ENCODE measurements around the gene RBM47. TPM values are rescaled to one million over a fixed set of nuclear protein-coding genes. Genes with fewer than 3 reads are reported as not detected.
A peak's percentile ranks its signal among the peaks of the same experiment; 100 is the strongest.

Gene RBM47
- total RNA-seq, 1 donor from 2014 or later = 0.37 TPM

DNA sequence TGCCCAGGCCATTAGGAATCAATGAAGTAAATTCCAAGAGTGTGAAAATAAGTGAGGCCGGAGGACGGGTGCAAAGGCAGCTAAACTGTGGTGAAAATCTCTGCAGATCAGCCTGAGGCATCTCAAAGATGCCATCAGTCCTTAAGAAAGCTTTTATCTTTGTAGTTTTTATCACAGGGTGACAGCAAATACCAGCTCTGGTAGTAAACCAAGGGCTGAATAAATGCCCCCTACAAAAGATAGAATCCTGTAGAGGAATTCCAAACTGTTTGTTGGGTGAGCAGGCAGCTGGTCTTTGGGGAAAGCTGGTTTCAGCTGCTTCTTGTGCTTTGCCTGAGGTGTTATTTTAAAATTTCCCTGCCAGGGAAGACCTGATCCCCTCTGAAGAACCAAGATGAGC, 21.6 kb upstream of the RBM47 start:
- no peak for DNase-seq (ENCODE audit: low read depth, low spot score)
- Mint-ChIP-seq H3K27me3 (ENCODE audit: low read depth) (no peaks in the 10 kb centered on the region), H3K27ac (ENCODE audit: unreplicated experiment) (peak overlapping the region; percentile 27), H3K4me1 (no peaks in the 10 kb centered on the region), H3K9me3 (no peaks in the 10 kb centered on the region), H3K36me3 (ENCODE audit: low read depth) (no peaks in the 10 kb centered on the region), H3K4me3 (no peak overlapping the region)
- TF ChIP-seq, protein P1, sequence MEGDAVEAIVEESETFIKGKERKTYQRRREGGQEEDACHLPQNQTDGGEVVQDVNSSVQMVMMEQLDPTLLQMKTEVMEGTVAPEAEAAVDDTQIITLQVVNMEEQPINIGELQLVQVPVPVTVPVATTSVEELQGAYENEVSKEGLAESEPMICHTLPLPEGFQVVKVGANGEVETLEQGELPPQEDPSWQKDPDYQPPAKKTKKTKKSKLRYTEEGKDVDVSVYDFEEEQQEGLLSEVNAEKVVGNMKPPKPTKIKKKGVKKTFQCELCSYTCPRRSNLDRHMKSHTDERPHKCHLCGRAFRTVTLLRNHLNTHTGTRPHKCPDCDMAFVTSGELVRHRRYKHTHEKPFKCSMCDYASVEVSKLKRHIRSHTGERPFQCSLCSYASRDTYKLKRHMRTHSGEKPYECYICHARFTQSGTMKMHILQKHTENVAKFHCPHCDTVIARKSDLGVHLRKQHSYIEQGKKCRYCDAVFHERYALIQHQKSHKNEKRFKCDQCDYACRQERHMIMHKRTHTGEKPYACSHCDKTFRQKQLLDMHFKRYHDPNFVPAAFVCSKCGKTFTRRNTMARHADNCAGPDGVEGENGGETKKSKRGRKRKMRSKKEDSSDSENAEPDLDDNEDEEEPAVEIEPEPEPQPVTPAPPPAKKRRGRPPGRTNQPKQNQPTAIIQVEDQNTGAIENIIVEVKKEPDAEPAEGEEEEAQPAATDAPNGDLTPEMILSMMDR (conservative IDR thresholded peaks at IDR 0.05) = no peak

DNA sequence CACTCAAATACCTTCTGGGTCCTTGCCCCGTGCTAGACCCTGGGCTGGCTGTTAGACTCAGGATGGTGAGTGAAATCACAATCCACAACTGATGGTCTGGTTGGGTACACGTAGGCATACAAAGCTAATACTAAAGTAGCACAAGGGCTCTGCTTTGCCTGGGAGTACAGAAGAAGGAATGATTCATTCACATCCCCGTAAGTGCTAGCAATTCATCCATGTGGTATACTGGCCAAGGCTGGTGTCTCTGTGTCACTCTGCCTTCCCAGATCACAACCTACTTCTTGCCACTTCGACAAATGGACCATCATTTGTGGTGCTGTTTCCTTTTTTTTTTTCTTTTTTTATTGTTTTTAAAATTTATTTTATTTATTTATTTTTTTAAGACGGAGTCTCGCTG, 19.7 kb upstream of the RBM47 start:
- no peak overlapping the region for H3K27ac Mint-ChIP-seq (ENCODE audit: unreplicated experiment)
- TF ChIP-seq, protein P1 (conservative IDR thresholded peaks at IDR 0.05) = no peak
- H3K4me1 Mint-ChIP-seq = no peaks in the 10 kb centered on the region
- no peak for DNase-seq (ENCODE audit: low read depth, low spot score)
- H3K27me3 Mint-ChIP-seq (ENCODE audit: low read depth) = no peaks in the 10 kb centered on the region
- H3K36me3 Mint-ChIP-seq (ENCODE audit: low read depth) = no peaks in the 10 kb centered on the region
- no peak overlapping the region for H3K4me3 Mint-ChIP-seq
- H3K9me3 Mint-ChIP-seq = no peaks in the 10 kb centered on the region

DNA sequence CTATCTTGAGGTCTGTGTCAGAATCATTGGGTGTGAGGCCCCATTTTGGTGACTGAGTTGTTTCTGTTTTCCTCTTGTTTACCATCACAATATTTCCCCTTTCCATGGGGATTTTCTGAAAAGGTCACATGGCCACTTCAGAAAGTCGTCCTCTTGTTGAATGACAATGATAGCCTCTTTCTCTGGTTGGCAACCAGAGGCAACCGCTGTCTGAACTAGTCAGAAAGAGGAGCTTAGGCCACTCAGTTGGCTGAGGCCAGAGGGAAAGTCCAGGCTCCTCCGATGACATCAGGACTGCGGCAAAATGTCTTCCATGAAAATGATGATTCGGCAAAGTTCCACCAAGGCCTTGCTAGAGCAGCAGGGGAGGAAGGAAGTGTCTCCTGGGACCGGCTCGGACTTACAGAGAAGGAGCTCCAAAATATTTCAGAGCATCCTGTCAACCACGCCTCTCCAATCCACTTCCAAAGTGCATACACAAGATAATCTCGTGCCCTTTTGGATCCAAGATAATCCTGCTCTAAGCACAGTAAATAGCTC, 19.1 kb upstream of the RBM47 start:
- H3K9me3 Mint-ChIP-seq = no peaks in the 10 kb centered on the region
- H3K4me3 Mint-ChIP-seq = no peak overlapping the region
- H3K4me1 Mint-ChIP-seq = no peaks in the 10 kb centered on the region
- DNase-seq (ENCODE audit: low read depth, low spot score) = no peak
- no peaks in the 10 kb centered on the region for H3K36me3 Mint-ChIP-seq (ENCODE audit: low read depth)
- no peak overlapping the region for H3K27ac Mint-ChIP-seq (ENCODE audit: unreplicated experiment)
- H3K27me3 Mint-ChIP-seq (ENCODE audit: low read depth) = no peaks in the 10 kb centered on the region
- TF ChIP-seq, protein P1 (conservative IDR thresholded peaks at IDR 0.05) = no peak

DNA sequence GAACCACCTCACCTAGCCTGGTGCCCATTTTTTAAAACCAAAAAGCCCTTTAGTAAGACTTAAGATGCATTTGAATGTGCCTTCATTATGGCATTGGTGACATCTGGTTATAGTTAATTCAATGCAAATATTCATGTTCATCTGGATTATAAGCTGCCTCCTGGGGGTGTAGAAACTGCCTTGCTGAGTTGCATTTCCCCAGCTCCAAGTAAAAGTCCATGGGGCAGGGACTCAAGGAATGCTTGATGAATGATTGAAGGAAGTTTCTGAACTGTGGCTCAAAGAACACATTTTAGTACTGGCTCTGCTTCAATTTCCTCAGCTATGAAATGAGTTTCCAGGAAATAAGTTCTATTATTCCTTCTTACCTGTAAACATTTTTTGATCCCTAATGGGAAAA, 18.5 kb upstream of the RBM47 start:
- TF ChIP-seq, protein P1 (conservative IDR thresholded peaks at IDR 0.05) = no peak
- H3K9me3 Mint-ChIP-seq = no peaks in the 10 kb centered on the region
- H3K4me1 Mint-ChIP-seq = no peaks in the 10 kb centered on the region
- H3K27me3 Mint-ChIP-seq (ENCODE audit: low read depth) = no peaks in the 10 kb centered on the region
- no peak for DNase-seq (ENCODE audit: low read depth, low spot score)
- no peaks in the 10 kb centered on the region for H3K36me3 Mint-ChIP-seq (ENCODE audit: low read depth)
- no peak overlapping the region for H3K27ac Mint-ChIP-seq (ENCODE audit: unreplicated experiment)
- H3K4me3 Mint-ChIP-seq = no peak overlapping the region

DNA sequence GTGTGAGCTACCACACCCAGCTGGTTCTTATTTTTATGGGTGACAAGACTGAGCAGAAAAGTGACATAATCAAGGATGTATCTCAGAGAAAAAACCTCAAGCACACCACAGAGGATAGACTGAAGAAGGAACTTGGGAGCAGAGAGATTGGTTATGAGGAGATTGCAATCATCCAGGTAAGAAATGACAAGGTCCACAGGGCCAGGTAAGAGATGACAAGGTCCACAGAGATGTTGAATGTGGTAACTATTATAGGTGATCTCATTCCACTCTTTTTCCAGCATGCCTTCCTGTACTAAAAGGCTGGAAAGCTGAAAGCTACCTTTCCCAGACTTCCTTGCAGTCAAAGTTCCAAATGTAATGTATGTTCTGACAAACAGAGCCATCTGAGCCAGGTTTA, 15.9 kb upstream of the RBM47 start:
- DNase-seq (ENCODE audit: low read depth, low spot score) = no peak
- no peak overlapping the region for H3K27ac Mint-ChIP-seq (ENCODE audit: unreplicated experiment)
- H3K36me3 Mint-ChIP-seq (ENCODE audit: low read depth) = no peaks in the 10 kb centered on the region
- H3K4me1 Mint-ChIP-seq = no peaks in the 10 kb centered on the region
- H3K9me3 Mint-ChIP-seq = no peaks in the 10 kb centered on the region
- no peak overlapping the region for H3K4me3 Mint-ChIP-seq
- TF ChIP-seq, protein P1 (conservative IDR thresholded peaks at IDR 0.05) = no peak
- no peaks in the 10 kb centered on the region for H3K27me3 Mint-ChIP-seq (ENCODE audit: low read depth)

DNA sequence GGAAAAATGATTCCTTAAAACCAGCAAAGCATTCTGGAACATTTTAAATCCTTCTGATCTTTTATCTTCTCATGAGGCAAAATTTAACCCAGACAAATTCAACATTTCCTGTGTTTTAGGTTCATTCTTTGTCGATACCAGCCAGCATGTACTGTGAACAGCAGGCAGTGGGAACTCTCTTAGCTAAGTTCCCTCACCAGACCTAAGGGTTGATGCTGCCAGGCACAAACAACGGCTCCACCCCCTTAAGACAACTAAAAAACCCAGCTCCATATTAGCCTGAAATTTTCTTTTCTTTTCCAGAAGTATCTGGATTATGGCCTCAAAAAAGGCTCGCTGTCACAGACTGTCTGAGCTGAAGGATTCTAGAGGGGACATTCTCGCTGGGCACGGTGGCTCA, 2.4 kb upstream of the RBM47 start:
- peaks cover 48% of the 10 kb centered on the region for H3K27me3 Mint-ChIP-seq (ENCODE audit: low read depth)
- DNase-seq (ENCODE audit: low read depth, low spot score) = no peak
- no peak overlapping the region for H3K4me3 Mint-ChIP-seq
- TF ChIP-seq, protein P1 (conservative IDR thresholded peaks at IDR 0.05) = no peak
- H3K36me3 Mint-ChIP-seq (ENCODE audit: low read depth) = no peaks in the 10 kb centered on the region
- H3K4me1 Mint-ChIP-seq = peaks cover 14% of the 10 kb centered on the region
- H3K9me3 Mint-ChIP-seq = no peaks in the 10 kb centered on the region
- H3K27ac Mint-ChIP-seq (ENCODE audit: unreplicated experiment) = no peak overlapping the region
